ENCODE results near the gene TSPEAR. TPM values are rescaled to one million over a fixed set of nuclear protein-coding genes. Genes with fewer than 3 reads are reported as not detected.

Gene TSPEAR
- total and polyA plus RNA-seq, 2 donors (not counting 1 experiment from before 2014, with no cell fraction given), result not detected

DNA sequence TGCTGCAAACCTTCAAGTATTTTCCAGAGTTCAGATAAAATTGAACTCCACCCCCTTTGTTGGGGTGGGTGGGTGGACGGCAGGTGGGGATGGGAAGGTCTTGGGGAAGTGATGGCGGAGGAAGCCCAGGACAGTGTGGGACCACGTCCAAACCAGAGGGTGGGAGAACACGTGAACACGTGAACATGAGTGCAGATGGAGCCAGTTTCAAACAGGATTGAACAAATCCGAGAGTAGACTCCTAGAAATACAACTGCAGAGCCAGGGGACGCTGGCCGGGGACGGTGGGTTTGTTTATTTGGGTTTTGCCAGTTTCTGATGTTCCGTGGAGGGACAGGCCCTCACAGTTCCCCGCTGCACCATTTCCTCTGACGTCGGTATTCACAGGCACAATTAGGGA is 163.0 kb downstream of the TSPEAR start:
- Histone ChIP-seq H3K9ac (ENCODE audit: low read length) (no peak overlapping the region), H3K36me3 (replicated peaks in 1 of 2; ENCODE audit: control extremely low read depth in 1 of 2, control insufficient read depth in 1 of 2, extremely low read depth in 1 of 2, insufficient read depth in 2 of 2, low read length in 1 of 2) (no peaks in the 10 kb centered on the region), H4K20me1 (ENCODE audit: control insufficient read depth, insufficient read depth, low read length, poor library complexity, severe bottlenecking) (no peaks in the 10 kb centered on the region), H3K9me3 (ENCODE audit: control extremely low read depth in 1 of 3, control insufficient read depth in 2 of 3, insufficient read depth in 1 of 3, low read length in 2 of 3) (peaks cover 0 to 25% (median 9%) of the 10 kb centered on the region in 3 donors), H3K4me1 (ENCODE audit: control insufficient read depth in 2 of 2, insufficient read depth in 2 of 2, low read length in 2 of 2) (peaks cover 5 to 7% of the 10 kb centered on the region in 2 donors), H3K79me2 (ENCODE audit: control insufficient read depth, insufficient read depth, low read length) (no peaks in the 10 kb centered on the region), H3K27ac (ENCODE audit: low read length in 2 of 2) (no peak overlapping the region), H2AFZ (ENCODE audit: insufficient read depth, low read depth, low read length, poor library complexity, severe bottlenecking) (no peak overlapping the region), H3K4me2 (replicated peaks; ENCODE audit: low read depth, low read length, poor library complexity, severe bottlenecking) (no peak overlapping the region), H3K27me3 (replicated peaks in 1 of 4; ENCODE audit: control extremely low read depth in 1 of 4, control insufficient read depth in 3 of 4, insufficient read depth in 4 of 4, low read length in 3 of 4) (peaks cover 0 to 14% (median 2%) of the 10 kb centered on the region in 4 experiments), H3K4me3 (ENCODE audit: control extremely low read depth in 1 of 5, extremely low read depth in 1 of 5, insufficient read depth in 1 of 5, low read depth in 2 of 5, low read length in 4 of 5) (no peak overlapping the region)
- Mint-ChIP-seq H3K27me3 (peaks cover 43% of the 10 kb centered on the region), H3K4me1 (peaks cover 8% of the 10 kb centered on the region), H3K4me3 (no peak overlapping the region), H3K9me3 (ENCODE audit: insufficient read depth) (peaks cover 6% of the 10 kb centered on the region), H3K27ac (no peak overlapping the region)
- POLR2A ChIA-PET, result no interaction called here
- DNase-seq, result no peak
- CTCF ChIA-PET, result no interaction called here
- no peak for ATAC-seq (ENCODE audit: low read depth)
- intact Hi-C loops (cut with micrococcal nuclease), result no loop called here
- WGBS (ENCODE audit: insufficient coverage), result 83% methylated on average over 12 of the region's 13 CpGs
- TF ChIP-seq, protein P1, sequence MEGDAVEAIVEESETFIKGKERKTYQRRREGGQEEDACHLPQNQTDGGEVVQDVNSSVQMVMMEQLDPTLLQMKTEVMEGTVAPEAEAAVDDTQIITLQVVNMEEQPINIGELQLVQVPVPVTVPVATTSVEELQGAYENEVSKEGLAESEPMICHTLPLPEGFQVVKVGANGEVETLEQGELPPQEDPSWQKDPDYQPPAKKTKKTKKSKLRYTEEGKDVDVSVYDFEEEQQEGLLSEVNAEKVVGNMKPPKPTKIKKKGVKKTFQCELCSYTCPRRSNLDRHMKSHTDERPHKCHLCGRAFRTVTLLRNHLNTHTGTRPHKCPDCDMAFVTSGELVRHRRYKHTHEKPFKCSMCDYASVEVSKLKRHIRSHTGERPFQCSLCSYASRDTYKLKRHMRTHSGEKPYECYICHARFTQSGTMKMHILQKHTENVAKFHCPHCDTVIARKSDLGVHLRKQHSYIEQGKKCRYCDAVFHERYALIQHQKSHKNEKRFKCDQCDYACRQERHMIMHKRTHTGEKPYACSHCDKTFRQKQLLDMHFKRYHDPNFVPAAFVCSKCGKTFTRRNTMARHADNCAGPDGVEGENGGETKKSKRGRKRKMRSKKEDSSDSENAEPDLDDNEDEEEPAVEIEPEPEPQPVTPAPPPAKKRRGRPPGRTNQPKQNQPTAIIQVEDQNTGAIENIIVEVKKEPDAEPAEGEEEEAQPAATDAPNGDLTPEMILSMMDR (IDR thresholded peaks at IDR 0.05), result no peak
- no peak for TF ChIP-seq EZH2 (IDR thresholded peaks at IDR 0.05; ENCODE audit: borderline replicate concordance, insufficient read depth, low read depth, low read length, poor library complexity, severe bottlenecking)

DNA sequence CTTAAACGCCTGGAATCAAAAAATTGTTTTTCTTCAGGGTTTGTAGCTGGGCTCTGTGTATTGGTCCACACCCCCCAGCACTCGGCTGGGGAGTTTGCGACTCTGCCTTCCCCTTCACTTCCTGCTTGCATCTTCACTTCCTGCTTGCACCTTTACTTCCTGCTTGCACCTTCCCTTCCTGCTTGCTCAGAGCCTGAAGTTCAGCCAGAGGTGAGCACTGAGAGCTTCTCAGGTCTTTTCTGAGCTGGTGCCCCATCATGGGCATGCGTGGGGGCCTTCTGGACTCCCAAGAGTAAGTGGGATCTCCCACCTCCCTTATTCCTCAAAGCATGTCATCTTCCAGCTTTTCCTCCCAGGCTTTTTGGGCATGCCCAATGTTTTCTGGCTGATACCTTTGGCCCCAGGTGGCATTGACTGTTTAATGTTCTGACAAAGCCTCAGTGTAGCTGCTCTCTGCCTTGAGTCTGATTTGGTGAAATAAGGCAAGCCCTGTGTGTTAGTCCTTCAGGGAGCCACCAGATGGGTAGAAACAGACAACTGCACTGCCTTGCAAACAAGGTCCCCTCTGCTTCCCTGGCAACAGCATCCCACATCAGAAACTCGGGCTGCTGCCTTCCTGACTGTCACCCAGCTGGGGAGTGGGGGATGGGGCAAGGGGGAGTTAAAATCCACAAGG is 163.6 kb downstream of the TSPEAR start:
- Mint-ChIP-seq H3K4me1 (peaks cover 8% of the 10 kb centered on the region), H3K4me3 (no peak overlapping the region), H3K9me3 (ENCODE audit: insufficient read depth) (peaks cover 6% of the 10 kb centered on the region), H3K27me3 (peaks cover 37% of the 10 kb centered on the region), H3K27ac (no peak overlapping the region)
- intact Hi-C loops (cut with micrococcal nuclease), result no loop called here
- Histone ChIP-seq H2AFZ (ENCODE audit: insufficient read depth, low read depth, low read length, poor library complexity, severe bottlenecking) (peak overlapping the region; percentile 69), H3K36me3 (replicated peaks in 1 of 2; ENCODE audit: control extremely low read depth in 1 of 2, control insufficient read depth in 1 of 2, extremely low read depth in 1 of 2, insufficient read depth in 2 of 2, low read length in 1 of 2) (no peaks in the 10 kb centered on the region), H3K4me2 (replicated peaks; ENCODE audit: low read depth, low read length, poor library complexity, severe bottlenecking) (peak overlapping the region; percentile 10), H3K9ac (ENCODE audit: low read length) (no peak overlapping the region), H3K4me1 (ENCODE audit: control insufficient read depth in 2 of 2, insufficient read depth in 2 of 2, low read length in 2 of 2) (peaks cover 5 to 7% of the 10 kb centered on the region in 2 donors), H4K20me1 (ENCODE audit: control insufficient read depth, insufficient read depth, low read length, poor library complexity, severe bottlenecking) (no peaks in the 10 kb centered on the region), H3K27me3 (replicated peaks in 1 of 4; ENCODE audit: control extremely low read depth in 1 of 4, control insufficient read depth in 3 of 4, insufficient read depth in 4 of 4, low read length in 3 of 4) (peaks cover 0 to 14% (median 2%) of the 10 kb centered on the region in 4 experiments), H3K4me3 (ENCODE audit: control extremely low read depth in 1 of 5, extremely low read depth in 1 of 5, insufficient read depth in 1 of 5, low read depth in 2 of 5, low read length in 4 of 5) (peak overlapping the region in 1 of 5 experiments; percentile 1), H3K27ac (ENCODE audit: low read length in 2 of 2) (no peak overlapping the region), H3K9me3 (ENCODE audit: control extremely low read depth in 1 of 3, control insufficient read depth in 2 of 3, insufficient read depth in 1 of 3, low read length in 2 of 3) (peaks cover 0 to 25% (median 9%) of the 10 kb centered on the region in 3 donors), H3K79me2 (ENCODE audit: control insufficient read depth, insufficient read depth, low read length) (no peaks in the 10 kb centered on the region)
- WGBS (ENCODE audit: insufficient coverage), result 34% methylated on average over 3 of the region's 5 CpGs
- CTCF ChIA-PET, result no interaction called here
- DNase-seq (no peak), ATAC-seq (ENCODE audit: low read depth) (no peak)
- POLR2A ChIA-PET, result no interaction called here
- TF ChIP-seq, protein P1 (IDR thresholded peaks at IDR 0.05), result no peak
- TF ChIP-seq EZH2 (IDR thresholded peaks at IDR 0.05; ENCODE audit: borderline replicate concordance, insufficient read depth, low read depth, low read length, poor library complexity, severe bottlenecking), result no peak

Measured in B cell (primary cell).